Stimulated activated naive CD8-positive, alpha-beta T cell treated with anti-CD3 and anti-CD28 coated beads, Interleukin-15, Interleukin-2, amounts not matched to agents 100 ng/mL and 50 ng/mL, for 24 hours (primary cell): ENCODE data around the gene PTPN2.
"Not testable (repeated sequence)": the region's sequence is repeated elsewhere in the genome, so short reads cannot be mapped to it uniquely, and the experiment has no call there.

Source experiments
- H3K27ac Mint-ChIP-seq: one replicate; pipeline ENCODE4 v1.8.0; 2021; ENCODE audit warnings: mild to moderate bottlenecking, mixed read lengths
- H3K27me3 Mint-ChIP-seq: one replicate; pipeline ENCODE4 v1.8.0; 2021; ENCODE audit warnings: mixed read lengths
- H3K36me3 Mint-ChIP-seq: one replicate; pipeline ENCODE4 v1.8.0; 2021; ENCODE audit warnings: low read depth, mixed read lengths
- H3K4me1 Mint-ChIP-seq: one replicate; pipeline ENCODE4 v1.8.0; 2021; ENCODE audit warnings: low read depth, mixed read lengths
- H3K4me3 Mint-ChIP-seq: one replicate; pipeline ENCODE4 v1.8.0; 2021; ENCODE audit warnings: mild to moderate bottlenecking, mixed read lengths
- H3K9me3 Mint-ChIP-seq: one replicate; pipeline ENCODE4 v1.8.0; 2021; ENCODE audit warnings: mixed read lengths

The PTPN2 gene

DNA sequence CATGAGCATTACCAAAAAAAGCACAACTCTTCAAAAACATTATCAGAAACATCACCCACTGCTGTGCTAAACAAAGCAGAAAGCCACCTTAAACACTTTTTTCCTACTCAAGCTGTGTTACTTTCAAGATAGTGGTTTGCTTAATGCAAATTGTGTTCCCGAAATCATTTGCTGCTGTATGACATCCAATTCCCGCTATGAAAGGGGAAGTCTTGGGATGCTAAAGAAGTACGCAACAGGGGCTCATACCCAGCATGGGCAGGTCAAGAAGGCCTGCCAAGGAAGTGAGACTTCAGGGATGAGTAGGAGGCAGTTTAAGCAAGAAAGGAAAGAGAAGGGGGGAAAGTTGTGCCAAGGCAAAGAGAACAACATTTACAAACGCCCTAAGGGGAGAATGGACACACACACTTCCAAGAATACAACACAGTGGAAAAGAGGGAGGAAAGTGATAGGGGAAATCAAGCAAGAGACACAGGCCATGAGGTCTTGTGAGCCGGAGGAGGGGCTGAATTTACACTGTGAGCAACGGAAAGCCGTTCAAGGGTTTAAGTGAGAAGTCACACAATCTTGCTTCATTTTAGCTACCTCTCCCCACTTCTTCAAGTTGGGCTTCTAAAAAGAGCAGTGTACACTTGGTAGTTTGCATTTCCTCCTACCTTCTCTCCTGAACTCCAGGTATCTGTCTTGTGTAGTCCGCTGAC lies 4.0 kb downstream of the PTPN2 start:
- peaks cover 77% of the 10 kb centered on the region for H3K4me1 Mint-ChIP-seq
- peak overlapping the region; percentile 87 for H3K4me3 Mint-ChIP-seq
- peak overlapping the region; percentile 77 for H3K27ac Mint-ChIP-seq
- peaks cover 26% of the 10 kb centered on the region for H3K36me3 Mint-ChIP-seq
- no peaks in the 10 kb centered on the region for H3K27me3 Mint-ChIP-seq
- H3K9me3 Mint-ChIP-seq = no peaks in the 10 kb centered on the region

DNA sequence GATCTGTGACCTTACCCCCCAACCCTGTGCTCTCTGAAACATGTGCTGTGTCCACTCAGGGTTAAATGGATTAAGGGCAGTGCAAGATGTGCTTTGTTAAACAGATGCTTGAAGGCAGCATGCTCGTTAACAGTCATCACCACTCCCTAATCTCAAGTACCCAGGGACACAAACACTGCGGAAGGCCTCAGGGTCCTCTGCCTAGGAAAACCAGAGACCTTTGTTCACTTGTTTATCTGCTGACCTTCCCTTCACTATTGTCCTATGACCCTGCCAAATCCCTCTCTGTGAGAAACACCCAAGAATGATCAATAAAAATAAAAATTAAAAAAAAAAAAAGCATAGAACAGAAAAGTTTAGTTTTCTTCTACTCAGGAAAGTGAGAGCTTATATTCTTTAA lies 9.0 kb downstream of the PTPN2 start:
- H3K9me3 Mint-ChIP-seq, H3K27ac Mint-ChIP-seq, H3K4me3 Mint-ChIP-seq, H3K27me3 Mint-ChIP-seq: not testable (repeated sequence)
- Mint-ChIP-seq H3K36me3 (peaks cover 17% of the 10 kb centered on the region), H3K4me1 (peaks cover 52% of the 10 kb centered on the region)

DNA sequence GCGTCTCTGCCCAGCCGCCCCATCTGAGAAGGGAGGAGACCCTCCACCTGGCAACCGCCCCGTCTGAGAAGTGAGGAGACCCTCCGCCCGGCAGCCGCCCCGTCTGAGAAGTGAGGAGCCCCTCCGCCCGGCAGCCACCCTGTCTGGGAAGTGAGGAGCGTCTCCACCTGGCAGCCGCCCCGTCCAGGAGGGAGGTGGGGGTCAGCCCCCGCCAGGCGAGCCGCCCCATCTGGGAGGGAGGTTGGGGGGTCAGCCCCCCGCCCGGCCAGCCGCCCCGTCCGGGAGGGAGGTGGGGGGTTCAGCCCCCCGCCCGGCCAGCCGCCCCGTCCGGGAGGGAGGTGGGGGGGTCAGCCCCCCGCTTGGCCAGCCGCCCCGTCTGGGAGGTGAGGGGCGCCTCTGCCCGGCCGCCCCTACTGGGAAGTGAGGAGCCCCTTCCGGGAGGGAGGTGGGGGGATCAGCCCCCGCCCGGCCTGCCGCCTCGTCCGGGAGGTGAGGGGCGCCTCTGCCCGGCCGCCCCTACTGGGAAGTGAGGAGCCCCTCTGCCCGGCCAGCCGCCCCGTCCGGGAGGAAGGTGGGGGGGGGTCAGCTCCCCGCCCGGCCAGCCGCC lies 10.0 kb downstream of the PTPN2 start:
- H3K27ac Mint-ChIP-seq, H3K4me3 Mint-ChIP-seq, H3K9me3 Mint-ChIP-seq, H3K27me3 Mint-ChIP-seq: not testable (repeated sequence)
- peaks cover 43% of the 10 kb centered on the region for H3K4me1 Mint-ChIP-seq
- H3K36me3 Mint-ChIP-seq = peaks cover 13% of the 10 kb centered on the region

DNA sequence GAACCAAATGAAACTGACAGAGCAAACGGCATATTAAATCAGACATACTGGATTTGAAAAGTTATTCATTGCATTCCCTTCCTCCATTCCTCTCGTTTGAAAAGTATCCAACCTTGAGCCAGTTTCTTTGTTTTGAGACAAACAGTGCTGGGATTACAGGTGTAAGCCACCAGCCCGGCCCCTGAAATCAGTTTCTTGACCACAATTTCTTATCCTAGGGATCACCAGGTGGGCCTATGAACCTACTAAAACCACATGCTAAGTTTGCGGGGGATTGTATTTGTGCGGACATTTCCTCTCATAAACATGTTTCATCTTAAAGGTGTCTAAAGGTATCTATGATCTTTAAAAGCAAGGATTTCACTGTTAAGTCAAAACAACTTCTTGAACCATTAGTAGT lies 11.6 kb downstream of the PTPN2 start:
- Mint-ChIP-seq H3K4me3 (no peak overlapping the region), H3K27me3 (no peaks in the 10 kb centered on the region), H3K36me3 (peaks cover 10% of the 10 kb centered on the region), H3K9me3 (no peaks in the 10 kb centered on the region), H3K4me1 (peaks cover 35% of the 10 kb centered on the region), H3K27ac (no peak overlapping the region)

DNA sequence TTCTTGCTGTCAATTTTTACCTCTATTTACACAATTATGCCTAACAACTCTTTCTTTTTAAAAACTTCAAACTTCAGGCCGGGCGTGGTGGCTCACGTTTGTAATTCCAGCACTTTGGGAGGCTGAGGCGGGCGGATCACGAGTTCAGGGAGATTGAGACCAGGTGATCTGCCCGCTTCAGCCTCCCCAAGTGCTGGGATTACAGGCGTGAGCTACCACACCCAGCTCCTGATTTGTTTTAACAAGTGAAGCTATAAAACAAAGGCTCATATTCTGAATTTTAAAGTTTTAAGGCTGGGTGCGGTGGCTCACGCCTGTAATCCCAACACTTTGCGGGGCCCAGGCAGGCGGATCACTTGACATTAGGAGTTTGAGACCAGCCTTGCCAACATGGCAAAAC lies 15.5 kb downstream of the PTPN2 start:
- Mint-ChIP-seq H3K4me3 (no peak overlapping the region), H3K27ac (no peak overlapping the region), H3K36me3 (no peaks in the 10 kb centered on the region), H3K27me3 (no peaks in the 10 kb centered on the region), H3K4me1 (peaks cover 29% of the 10 kb centered on the region), H3K9me3 (no peaks in the 10 kb centered on the region)

DNA sequence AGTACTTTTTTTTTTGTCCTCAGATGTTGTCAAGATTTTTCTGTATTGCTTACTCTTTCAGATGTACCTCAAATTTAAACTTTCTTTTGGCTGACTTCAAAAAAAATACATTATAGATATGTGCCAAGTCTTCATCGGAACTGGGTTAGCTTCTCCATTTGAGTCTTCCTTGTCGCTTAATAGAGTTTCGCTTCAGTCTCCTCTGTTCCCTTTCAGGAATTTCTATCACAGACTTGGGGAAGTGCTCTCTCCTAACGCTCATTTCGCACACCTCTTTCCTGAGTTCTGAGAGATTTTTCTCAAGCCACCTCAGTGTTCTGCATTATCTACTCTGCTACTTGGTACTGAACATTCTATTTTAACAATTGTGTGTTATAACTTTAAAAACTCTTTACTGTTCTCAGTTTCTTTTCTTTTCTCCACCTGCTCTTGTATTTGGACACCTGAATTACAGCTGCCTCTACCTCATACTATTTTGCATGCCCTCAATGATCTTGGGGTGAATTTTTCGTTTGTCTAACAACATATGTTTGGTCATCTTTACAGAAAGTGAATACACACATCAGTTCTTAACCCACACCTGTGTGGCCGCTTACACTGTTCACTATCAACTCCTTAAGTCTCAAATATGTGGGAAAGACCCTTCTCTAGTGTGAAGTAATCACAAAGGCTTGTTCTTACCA lies 16.5 kb downstream of the PTPN2 start:
- no peaks in the 10 kb centered on the region for H3K27me3 Mint-ChIP-seq
- H3K36me3 Mint-ChIP-seq = no peaks in the 10 kb centered on the region
- no peak overlapping the region for H3K4me3 Mint-ChIP-seq
- no peaks in the 10 kb centered on the region for H3K9me3 Mint-ChIP-seq
- no peak overlapping the region for H3K27ac Mint-ChIP-seq
- peaks cover 37% of the 10 kb centered on the region for H3K4me1 Mint-ChIP-seq

DNA sequence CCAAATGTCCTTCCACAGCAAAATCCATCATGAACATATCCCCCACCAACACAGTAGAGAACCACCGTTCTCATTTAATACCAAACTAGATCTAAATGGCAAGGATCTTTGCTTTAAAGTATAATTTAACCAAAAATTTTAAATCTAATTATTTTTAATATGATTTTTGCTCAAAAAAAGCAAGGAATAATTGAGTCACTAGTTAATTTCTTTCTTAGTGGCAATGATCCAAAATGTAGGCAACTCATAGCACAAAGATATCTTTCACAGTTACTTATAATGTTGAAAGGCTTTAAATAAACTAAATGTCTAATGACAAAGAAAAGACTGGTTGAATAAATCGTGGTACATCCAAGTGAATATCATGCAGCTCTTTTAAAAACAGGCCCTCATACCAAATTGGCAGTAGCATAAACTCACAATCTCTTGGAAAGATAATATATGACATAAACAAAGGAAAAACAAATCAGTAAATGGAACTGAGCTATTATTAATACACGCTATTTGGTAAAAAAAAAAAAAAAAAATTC lies 20.3 kb downstream of the PTPN2 start:
- no peaks in the 10 kb centered on the region for H3K27me3 Mint-ChIP-seq
- no peak overlapping the region for H3K27ac Mint-ChIP-seq
- H3K9me3 Mint-ChIP-seq = no peaks in the 10 kb centered on the region
- no peak overlapping the region for H3K4me3 Mint-ChIP-seq
- H3K36me3 Mint-ChIP-seq = peaks cover 7% of the 10 kb centered on the region
- H3K4me1 Mint-ChIP-seq = peaks cover 59% of the 10 kb centered on the region

DNA sequence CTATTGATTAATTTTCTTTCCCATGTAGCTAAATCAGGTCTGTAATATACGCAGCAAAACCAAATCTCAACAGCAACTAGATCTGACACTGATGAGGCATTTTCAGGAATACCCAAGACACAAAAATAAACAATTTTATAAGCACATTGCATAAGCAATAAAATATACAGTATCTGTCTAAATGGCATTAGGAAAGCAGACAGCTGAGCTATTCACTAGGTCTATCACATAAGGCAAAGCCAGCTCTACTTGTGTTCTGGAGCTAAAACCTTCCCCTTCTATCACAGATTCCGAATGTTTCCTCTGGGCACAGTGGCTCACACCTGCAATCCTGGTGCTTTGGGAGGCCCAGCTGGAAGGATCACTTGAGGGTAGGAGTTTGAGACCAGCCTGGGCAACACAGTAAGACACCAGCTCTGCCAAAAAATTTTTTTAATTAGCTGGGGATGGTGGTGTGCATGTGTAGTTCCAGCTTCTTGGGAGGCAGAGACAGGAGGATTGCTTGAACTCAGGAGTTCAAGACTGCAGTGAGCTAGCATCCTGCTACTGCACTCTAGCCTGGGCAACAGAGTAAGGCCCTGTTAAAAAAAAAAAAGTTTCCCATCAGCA lies 21.1 kb downstream of the PTPN2 start:
- peaks cover 63% of the 10 kb centered on the region for H3K4me1 Mint-ChIP-seq
- H3K27me3 Mint-ChIP-seq = no peaks in the 10 kb centered on the region
- no peak overlapping the region for H3K4me3 Mint-ChIP-seq
- H3K36me3 Mint-ChIP-seq = peaks cover 10% of the 10 kb centered on the region
- no peaks in the 10 kb centered on the region for H3K9me3 Mint-ChIP-seq
- peak overlapping the region; percentile 45 for H3K27ac Mint-ChIP-seq

DNA sequence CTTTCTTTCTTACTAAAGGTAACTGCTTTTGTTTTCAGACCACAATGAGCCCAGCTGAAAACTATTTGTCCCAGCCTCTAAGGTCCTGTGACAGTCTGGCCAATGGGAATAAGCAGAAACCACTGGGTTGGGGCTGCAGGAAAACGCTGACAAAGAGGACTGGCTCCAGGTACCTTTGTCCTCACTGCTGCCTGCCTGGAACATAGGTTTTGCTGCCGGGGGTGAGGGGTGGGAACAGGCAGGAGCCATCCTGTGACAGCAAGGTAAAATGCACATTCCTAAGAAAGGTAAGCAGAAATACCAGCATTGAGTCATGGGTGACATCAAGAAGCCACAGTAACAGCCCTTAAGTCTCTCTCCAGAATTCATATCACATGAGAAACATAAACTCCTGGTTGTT lies 21.6 kb downstream of the PTPN2 start:
- Mint-ChIP-seq H3K27ac (no peak overlapping the region), H3K4me1 (peaks cover 64% of the 10 kb centered on the region), H3K9me3 (no peaks in the 10 kb centered on the region), H3K4me3 (no peak overlapping the region), H3K36me3 (peaks cover 13% of the 10 kb centered on the region), H3K27me3 (no peaks in the 10 kb centered on the region)

DNA sequence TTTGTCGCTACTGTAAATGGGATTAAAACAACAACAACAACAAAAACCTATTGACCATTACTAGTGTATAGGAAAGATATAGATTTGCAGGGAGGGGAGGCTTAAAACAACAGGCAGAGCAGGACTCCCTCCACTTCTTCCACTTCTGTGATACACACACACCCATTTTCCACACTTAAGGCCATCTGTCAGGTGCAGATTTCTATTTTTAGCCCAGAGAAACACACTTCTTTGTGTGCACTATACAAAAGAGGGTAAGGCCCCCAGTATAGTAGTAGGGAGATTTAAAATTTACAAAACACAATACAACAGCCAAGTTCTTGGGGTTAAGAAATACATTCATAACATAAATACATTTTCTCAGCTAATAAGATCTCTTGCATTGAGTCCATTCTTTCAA lies 22.4 kb downstream of the PTPN2 start:
- Mint-ChIP-seq H3K36me3 (peaks cover 18% of the 10 kb centered on the region), H3K27me3 (no peaks in the 10 kb centered on the region), H3K27ac (no peak overlapping the region), H3K9me3 (no peaks in the 10 kb centered on the region), H3K4me1 (peaks cover 68% of the 10 kb centered on the region), H3K4me3 (no peak overlapping the region)

DNA sequence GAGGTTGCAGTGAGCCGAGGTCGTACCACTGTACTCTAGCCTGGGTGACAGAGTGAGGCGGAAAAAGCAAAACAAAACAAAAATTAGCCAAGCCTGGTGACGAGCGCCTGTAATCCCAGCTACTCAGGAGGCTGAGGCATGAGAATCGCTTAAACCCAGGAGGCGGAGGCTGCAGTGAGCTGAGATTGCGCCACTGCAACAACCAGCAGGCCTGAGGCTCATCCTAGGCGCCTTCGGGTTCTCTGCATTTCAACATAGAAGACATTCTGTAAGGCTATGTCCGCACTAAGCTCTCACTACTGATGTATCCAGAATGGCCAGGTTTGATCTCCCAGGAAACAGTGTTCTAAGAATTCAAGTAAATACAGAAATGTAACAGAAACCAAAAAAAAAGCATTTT lies 23.5 kb downstream of the PTPN2 start:
- Mint-ChIP-seq H3K36me3 (peaks cover 29% of the 10 kb centered on the region), H3K4me1 (peaks cover 77% of the 10 kb centered on the region), H3K9me3 (no peaks in the 10 kb centered on the region), H3K27ac (no peak overlapping the region), H3K27me3 (no peaks in the 10 kb centered on the region), H3K4me3 (no peak overlapping the region)

DNA sequence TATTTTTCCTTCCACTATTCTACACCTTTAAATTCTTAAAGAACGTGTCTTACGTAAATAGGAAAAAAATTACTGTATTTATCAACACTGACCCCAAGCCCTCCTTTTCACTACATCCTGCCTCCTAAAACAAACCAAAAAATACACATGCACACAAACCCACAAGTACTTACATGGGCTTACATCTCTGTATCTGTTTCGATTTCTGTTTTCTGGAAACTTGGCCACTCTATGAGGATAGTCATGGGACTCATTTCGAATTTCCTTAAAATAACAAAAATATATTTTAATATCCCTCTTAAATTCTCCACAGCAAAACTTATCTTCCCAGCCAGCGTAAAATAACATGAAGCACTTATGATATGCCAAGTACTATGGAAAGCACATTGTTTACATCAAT lies 25.0 kb downstream of the PTPN2 start:
- peak overlapping the region; percentile 22 for H3K27ac Mint-ChIP-seq
- no peaks in the 10 kb centered on the region for H3K27me3 Mint-ChIP-seq
- H3K4me3 Mint-ChIP-seq = no peak overlapping the region
- H3K4me1 Mint-ChIP-seq = peaks cover 69% of the 10 kb centered on the region
- peaks cover 41% of the 10 kb centered on the region for H3K36me3 Mint-ChIP-seq
- H3K9me3 Mint-ChIP-seq = no peaks in the 10 kb centered on the region

DNA sequence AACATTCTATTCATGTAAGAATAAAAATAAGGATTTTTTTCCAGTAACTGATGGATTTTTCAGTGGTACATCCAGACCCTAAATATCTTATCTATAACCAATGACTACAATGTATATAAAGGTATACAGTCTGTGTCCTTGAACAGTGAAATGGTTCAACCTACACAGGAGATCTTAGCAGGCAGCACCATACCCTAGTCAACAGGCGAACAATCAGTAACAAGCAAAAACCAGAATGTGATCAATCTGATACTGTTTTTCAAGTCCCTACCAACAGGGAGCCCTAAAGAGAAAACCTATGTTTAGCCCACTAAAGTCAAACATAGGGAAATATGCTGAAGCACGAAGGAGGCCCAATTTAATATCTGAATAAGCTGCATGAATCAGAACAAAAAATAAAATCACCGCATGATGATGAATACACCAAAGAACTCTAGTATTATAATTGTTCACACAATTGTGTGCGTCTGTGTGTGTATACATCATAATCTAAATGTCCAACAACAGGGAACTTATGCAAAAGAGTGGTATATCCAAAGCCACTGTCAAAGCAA lies 26.0 kb downstream of the PTPN2 start:
- peaks cover 49% of the 10 kb centered on the region for H3K36me3 Mint-ChIP-seq
- no peak overlapping the region for H3K27ac Mint-ChIP-seq

DNA sequence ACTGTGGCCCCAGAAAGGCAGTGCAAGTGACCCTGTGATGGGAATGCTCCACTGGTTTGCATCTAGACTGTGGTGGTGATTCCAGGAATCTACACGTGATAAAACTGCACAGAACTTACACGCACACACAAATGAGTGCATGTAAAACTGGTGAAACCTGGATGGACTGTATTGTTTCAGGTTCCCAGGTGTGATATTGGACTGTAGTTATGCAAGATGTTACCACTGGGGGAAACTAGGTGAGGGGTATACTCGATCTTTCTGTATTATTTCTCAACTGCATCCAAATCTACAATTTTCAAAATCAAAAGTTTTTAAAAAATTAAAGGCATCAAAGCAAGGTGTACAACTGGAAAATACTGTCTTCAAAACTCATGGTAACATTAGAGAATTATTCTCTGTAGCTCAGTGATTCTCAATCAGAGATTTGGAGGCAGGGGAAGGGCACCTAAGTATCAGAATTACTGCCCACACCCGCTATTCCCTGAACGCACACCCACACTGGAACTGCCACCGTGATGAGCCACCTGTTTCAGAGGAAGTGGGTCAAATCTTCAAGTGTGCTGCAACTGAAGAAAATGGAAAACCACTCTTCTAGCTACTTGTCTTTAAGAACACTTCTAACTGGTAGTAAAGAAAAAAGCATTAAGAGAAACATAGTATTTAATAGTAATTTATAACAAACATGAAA lies 26.7 kb downstream of the PTPN2 start:
- H3K27ac Mint-ChIP-seq = peak overlapping the region; percentile 26
- H3K4me3 Mint-ChIP-seq = peak overlapping the region; percentile 12
- peaks cover 56% of the 10 kb centered on the region for H3K36me3 Mint-ChIP-seq
- no peaks in the 10 kb centered on the region for H3K27me3 Mint-ChIP-seq
- H3K9me3 Mint-ChIP-seq = no peaks in the 10 kb centered on the region
- peaks cover 60% of the 10 kb centered on the region for H3K4me1 Mint-ChIP-seq

More for the DNA sequence above, 26.0 kb downstream of the PTPN2 start:
- no peak overlapping the region for H3K4me3 Mint-ChIP-seq
- H3K9me3 Mint-ChIP-seq = no peaks in the 10 kb centered on the region
- H3K4me1 Mint-ChIP-seq = peaks cover 67% of the 10 kb centered on the region
- no peaks in the 10 kb centered on the region for H3K27me3 Mint-ChIP-seq
